ENCODE data around the gene PDS5B. TPM values are rescaled to one million over a fixed set of nuclear protein-coding genes. Genes with fewer than 3 reads are reported as not detected.

Gene PDS5B
- total RNA-seq, 1 experiment from 2014 or later: 44.3 TPM

DNA sequence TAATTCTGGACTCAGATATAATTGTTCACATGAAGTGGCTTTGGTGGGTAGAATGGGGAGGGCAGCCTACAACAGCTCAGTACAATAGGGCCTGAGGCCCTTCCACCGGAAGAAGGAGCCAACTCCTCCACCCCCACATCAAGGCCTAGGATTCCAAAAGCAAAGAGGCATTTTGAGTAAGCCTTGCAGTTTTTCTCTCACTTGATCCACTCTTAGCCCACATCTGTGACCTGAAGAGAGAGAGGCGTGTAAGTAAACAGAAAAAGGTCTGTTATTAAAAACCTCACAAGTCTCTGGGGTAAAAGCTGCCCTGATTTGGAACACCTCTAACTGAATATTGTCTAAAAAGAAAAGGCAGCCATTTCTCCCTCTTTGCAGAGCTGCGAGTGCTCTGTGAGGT lies 215.9 kb downstream of the PDS5B start (continued):
- TF ChIP-seq HMGXB4 (CRISPR knock-in tag; IDR thresholded peaks at IDR 0.05) (no peak), SMAD4 (CRISPR knock-in tag; IDR thresholded peaks at IDR 0.05) (no peak)
- TF ChIP-seq, protein P1, sequence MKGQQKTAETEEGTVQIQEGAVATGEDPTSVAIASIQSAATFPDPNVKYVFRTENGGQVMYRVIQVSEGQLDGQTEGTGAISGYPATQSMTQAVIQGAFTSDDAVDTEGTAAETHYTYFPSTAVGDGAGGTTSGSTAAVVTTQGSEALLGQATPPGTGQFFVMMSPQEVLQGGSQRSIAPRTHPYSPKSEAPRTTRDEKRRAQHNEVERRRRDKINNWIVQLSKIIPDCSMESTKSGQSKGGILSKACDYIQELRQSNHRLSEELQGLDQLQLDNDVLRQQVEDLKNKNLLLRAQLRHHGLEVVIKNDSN (CRISPR knock-in tag; IDR thresholded peaks at IDR 0.05): no peak

- Mint-ChIP-seq H3K27ac (no peak overlapping the region), H3K36me3 (no peaks in the 10 kb centered on the region), H3K4me3 (no peak overlapping the region), H3K9me3 (peaks cover 25% of the 10 kb centered on the region), H3K27me3 (ENCODE audit: low read depth) (no peaks in the 10 kb centered on the region), H3K4me1 (0 out of 2 replicates have a peak, but pooled peaks cover 4% of the 10 kb centered on the region)
- TF ChIP-seq ZNF423 (CRISPR knock-in tag; IDR thresholded peaks at IDR 0.05) (no peak), CREB1 (CRISPR knock-in tag; IDR thresholded peaks at IDR 0.05) (no peak), ZNF281 (CRISPR knock-in tag; IDR thresholded peaks at IDR 0.05) (no peak), ESRRA (CRISPR knock-in tag; IDR thresholded peaks at IDR 0.05; ENCODE audit: borderline replicate concordance) (no peak), NR1H2 (CRISPR knock-in tag; IDR thresholded peaks at IDR 0.05) (no peak), EMX1 (CRISPR knock-in tag; IDR thresholded peaks at IDR 0.05) (no peak), ZNF396 (CRISPR knock-in tag; IDR thresholded peaks at IDR 0.05; ENCODE audit: borderline replicate concordance) (no peak), CBFB (CRISPR knock-in tag; IDR thresholded peaks at IDR 0.05; ENCODE audit: low read depth) (no peak), ZNF263 (CRISPR knock-in tag; IDR thresholded peaks at IDR 0.05; ENCODE audit: low read depth) (no peak), CREM (CRISPR knock-in tag; IDR thresholded peaks at IDR 0.05) (no peak), ZNF425 (CRISPR knock-in tag; conservative IDR thresholded peaks at IDR 0.05) (no peak), E2F1 (CRISPR knock-in tag; IDR thresholded peaks at IDR 0.05) (no peak), NFE2L1 (CRISPR knock-in tag; IDR thresholded peaks at IDR 0.05) (no peak), GABPB1 (CRISPR knock-in tag; IDR thresholded peaks at IDR 0.05) (no peak), GRHL2 (CRISPR knock-in tag; IDR thresholded peaks at IDR 0.05; ENCODE audit: insufficient replicate concordance, severe bottlenecking) (no peak), HMGA2 (CRISPR knock-in tag; IDR thresholded peaks at IDR 0.05) (no peak)
- TF ChIP-seq, protein P2, sequence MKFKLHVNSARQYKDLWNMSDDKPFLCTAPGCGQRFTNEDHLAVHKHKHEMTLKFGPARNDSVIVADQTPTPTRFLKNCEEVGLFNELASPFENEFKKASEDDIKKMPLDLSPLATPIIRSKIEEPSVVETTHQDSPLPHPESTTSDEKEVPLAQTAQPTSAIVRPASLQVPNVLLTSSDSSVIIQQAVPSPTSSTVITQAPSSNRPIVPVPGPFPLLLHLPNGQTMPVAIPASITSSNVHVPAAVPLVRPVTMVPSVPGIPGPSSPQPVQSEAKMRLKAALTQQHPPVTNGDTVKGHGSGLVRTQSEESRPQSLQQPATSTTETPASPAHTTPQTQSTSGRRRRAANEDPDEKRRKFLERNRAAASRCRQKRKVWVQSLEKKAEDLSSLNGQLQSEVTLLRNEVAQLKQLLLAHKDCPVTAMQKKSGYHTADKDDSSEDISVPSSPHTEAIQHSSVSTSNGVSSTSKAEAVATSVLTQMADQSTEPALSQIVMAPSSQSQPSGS (CRISPR knock-in tag; IDR thresholded peaks at IDR 0.05; ENCODE audit: borderline replicate concordance, low read depth): no peak
- TF ChIP-seq, protein P3, sequence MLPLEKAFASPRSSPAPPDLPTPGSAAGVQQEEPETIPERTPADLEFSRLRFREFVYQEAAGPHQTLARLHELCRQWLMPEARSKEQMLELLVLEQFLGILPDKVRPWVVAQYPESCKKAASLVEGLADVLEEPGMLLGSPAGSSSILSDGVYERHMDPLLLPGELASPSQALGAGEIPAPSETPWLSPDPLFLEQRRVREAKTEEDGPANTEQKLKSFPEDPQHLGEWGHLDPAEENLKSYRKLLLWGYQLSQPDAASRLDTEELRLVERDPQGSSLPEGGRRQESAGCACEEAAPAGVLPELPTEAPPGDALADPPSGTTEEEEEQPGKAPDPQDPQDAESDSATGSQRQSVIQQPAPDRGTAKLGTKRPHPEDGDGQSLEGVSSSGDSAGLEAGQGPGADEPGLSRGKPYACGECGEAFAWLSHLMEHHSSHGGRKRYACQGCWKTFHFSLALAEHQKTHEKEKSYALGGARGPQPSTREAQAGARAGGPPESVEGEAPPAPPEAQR (CRISPR knock-in tag; IDR thresholded peaks at IDR 0.05): no peak
- DNase-seq (ENCODE audit: low spot score) (no peak), ATAC-seq (peak; percentile 57; the same call in 1 of the 2 replicates)
- POLR2A ChIA-PET: no interaction called here
- CTCF ChIA-PET: no interaction called here
Observed at GRCh38 chr13:32804673-32805230, 218.5 kb downstream of the PDS5B start.
